NAMALWA (cell line): Measurements from ENCODE around the gene GCNT3.
"Not testable (repeated sequence)": the region's sequence is repeated elsewhere in the genome, so short reads cannot be mapped to it uniquely, and the experiment has no call there.

Experiments used
- DNase-seq: peaks from one replicate; pipeline ENCODE4 v3.0.0-alpha.2; 2015; ENCODE audit warnings: low spot score

GCNT3 gene

GRCh38 chr15:59618406-59618805, 6.8 kb downstream of the GCNT3 start:
- no peak for DNase-seq

DNA sequence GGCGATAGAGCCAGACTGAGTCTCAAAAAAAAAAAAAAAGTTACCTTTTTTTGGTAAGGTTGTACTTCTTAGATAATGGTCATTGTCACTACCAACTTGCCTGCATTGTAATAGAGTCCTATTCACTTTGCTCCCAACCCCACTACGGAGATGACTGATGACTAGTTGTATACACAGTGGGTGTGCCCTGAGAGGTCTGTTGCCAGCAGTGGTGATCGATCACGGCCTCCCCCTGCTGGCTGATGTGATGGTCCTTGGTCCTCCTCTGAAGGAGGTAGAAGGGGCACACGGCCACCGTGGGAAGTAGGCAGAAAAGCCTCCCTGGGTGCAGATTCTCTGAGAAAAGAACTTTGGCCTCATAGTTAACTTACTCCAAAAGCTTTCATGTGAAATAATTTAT, 10.7 kb downstream of the GCNT3 start:
- peak; percentile 70 for DNase-seq

DNA sequence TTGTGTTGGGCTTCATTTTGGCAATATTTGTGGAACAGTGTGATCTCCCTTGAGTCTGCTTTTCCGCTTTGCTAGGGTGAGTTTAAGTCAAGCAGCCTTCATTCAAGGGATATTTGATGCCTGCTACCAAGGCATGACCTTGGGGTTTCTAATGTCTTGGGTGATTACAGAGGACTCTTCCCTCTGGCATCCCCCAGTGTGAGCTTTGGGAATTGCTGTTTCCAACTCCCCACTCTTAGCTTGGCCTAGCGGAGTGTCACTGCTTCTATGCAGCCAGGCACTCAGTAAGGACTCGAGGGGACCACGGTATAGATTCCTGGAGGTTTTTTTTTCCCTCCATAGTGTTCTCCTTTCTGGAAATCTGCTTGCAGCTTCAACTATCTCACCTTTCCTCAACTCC, 21.1 kb downstream of the GCNT3 start:
- DNase-seq = no peak

- no peak for DNase-seq
Measured at GRCh38 chr15:59636184-59636583, 24.6 kb downstream of the GCNT3 start.

GRCh38 chr15:59637507-59637906, 25.9 kb downstream of the GCNT3 start:
- DNase-seq = peak; percentile 27

- peak; percentile 19 for DNase-seq
Measured at GRCh38 chr15:59642351-59642750, 30.8 kb downstream of the GCNT3 start.

GRCh38 chr15:59644756-59645155, 33.2 kb downstream of the GCNT3 start:
- DNase-seq = no peak

- DNase-seq = not testable (repeated sequence)
Measured at GRCh38 chr15:59645812-59646211, 34.2 kb downstream of the GCNT3 start.

- no peak for DNase-seq
Measured at GRCh38 chr15:59646277-59646676, 34.7 kb downstream of the GCNT3 start.

GRCh38 chr15:59647085-59647484, 35.5 kb downstream of the GCNT3 start:
- no peak for DNase-seq

DNA sequence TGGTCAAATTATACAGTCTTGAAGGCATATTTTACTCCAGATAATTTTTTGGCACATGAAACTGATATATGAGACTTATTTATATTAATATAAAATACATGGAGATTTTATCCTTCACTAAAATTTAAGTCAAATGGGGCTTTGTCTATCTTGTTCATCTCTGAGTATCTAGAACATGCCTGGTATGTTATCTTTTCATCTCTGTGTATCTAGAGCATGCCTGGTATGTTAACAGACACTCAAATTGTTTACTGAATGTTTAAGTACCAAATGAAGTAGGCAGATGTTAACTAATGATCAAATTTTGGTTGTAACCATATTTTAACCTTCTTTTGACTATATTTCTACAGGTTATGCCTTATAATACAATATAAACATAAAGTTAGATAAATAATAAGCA, 38.0 kb downstream of the GCNT3 start:
- DNase-seq = no peak

DNA sequence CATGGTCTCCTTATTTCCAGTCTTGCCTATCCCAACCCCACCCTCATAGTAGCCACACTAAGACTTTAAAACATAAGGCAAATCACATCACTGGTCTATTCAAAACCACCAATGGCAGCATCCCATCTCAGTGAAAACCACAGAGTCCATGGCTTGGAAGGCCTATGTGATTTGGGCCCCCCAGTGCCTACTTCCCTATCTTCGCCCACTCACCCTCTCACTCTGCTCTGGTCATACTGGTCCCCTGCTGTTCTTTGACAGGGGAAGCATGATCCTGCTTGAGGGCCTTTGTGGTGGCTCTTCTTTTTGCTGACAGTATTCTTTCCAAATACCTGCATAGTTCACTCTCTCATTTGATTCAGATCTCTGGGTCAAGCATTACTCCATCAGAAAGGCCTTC, 42.5 kb downstream of the GCNT3 start:
- no peak for DNase-seq

DNA sequence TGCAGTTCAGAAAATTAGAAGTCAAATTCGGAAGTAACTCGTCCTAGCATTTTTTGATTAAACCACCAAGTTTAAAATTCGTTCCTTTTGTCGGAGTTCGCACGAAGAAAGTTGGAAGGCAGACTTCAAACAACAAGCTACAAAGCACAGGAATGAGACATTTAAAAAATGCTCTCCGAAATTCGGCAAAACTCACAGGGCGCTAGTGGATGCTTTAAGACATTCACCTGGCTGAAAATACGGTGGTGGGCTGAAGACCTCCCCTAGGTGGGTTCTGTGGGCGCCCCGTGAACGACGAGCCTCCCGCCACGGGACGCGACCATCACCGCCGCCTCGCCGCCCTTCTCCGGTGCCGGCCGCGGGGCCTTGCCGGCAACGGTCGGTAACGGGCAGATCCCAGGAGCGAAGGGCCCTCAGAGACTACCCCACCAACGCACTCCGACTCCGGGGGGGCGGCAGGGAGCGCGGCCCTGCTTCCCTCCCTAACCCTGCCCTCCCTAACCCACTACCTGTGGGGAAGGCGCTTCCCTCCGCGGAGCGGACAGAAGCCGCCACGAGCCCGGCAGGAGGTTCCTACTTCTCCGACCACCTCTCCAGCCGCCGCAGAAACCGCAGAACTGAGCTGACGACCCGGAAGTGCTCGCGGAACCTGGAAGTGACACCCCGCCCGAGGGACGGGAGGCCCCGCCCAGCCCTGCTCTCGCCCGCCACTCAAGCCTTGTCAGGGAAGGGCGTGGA, 45.5 kb downstream of the GCNT3 start, which contains the start of gene GTF2A2:
GTF2A2 (minus strand) TSS at position 619 of the 738 bp plus-strand sequence. CDS start 5,238 bp downstream, outside the sequence.
- DNase-seq = peak; percentile 97

DNA sequence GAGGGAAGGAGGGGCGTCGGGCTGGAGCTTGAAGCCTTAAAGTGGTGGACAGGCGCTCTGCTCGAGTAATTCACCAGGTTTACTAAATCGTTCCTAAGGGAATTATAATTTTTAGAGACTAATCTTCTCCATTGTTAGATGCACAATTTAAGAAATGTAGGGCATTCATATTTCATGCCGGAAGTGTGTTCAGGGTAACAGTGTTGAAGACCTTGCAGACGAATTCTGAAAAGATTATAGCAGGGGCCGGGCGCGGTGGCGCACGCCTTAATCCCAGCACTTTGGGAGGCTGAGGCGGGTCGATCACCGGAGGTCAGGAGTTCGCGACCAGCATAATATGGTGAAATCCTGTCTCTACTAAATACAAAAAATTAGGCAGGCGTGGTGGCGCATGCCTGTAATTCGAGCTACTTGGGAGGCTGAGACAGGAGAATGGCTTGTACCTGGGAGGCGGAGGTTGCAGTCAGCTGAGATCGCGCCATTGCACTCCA, 46.1 kb downstream of the GCNT3 start:
- no peak for DNase-seq

DNA sequence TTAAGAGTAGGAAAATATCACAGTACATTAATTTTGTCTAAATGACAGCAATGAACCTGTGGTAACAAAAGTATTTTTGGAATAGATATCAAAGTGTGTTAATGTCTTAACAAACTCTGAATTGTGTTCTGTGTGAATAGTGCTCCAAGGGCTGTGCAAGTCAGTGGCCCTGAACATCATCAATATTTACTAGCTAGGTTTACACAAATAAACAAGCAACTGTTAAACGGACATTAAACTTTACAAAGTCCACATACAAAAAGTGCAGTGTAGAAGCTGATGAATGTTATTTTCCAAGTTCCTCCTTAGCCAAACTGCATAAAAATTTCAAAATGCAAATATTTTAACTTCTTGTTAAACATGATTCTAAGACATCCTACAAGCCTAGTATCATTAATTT, 47.8 kb downstream of the GCNT3 start:
- no peak for DNase-seq

- DNase-seq = no peak
Measured at GRCh38 chr15:59662260-59662659, 50.7 kb downstream of the GCNT3 start.

DNA sequence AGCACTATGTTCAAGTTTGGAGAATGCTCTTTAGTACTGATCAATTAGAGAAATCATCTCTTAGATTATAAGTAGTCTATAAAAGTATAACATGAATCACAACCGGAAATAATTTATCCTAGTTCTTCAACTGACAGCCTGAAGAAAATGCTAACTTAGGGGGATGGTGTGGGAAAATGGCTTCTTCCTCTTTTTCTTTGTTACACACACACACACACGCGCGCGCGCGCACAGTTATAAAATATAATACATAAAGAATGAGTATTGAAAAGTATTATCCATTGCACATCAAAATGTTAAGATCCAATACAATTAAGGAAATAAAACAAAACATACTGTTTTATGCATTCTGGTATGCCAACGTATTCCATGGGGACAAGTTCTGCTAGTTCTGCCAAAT, 57.0 kb downstream of the GCNT3 start:
- no peak for DNase-seq
